DOHH2 (cell line): ENCODE data around the gene AGO3.

Experiments used
- H3F3A ChIP-seq: fragments of 200-600 bp; sonication (generic), shearing (Covaris generic); 2 replicates; pipeline ENCODE4 v1.6.0; 2016; ENCODE audit warnings: antibody characterized with exemption, mild to moderate bottlenecking; ENCODE audit not compliant: control insufficient read depth, insufficient read depth
- H3K27ac ChIP-seq: fragments of 200-600 bp; sonication (generic); 2 replicates; pipeline ENCODE4 v1.5.1; 2014; ENCODE audit warnings: low read depth, mild to moderate bottlenecking, low read length, moderate library complexity
- H3K27me3 ChIP-seq: fragments of 200-600 bp; sonication (generic); 2 replicates; pipeline ENCODE4 v1.6.1; 2014; ENCODE audit warnings: mild to moderate bottlenecking, low read length, mixed read lengths; ENCODE audit not compliant: control insufficient read depth
- H3K36me3 ChIP-seq: fragments of 200-600 bp; sonication (generic); 2 replicates; pipeline ENCODE4 v1.6.1; 2014; ENCODE audit warnings: mild to moderate bottlenecking, low read length, moderate library complexity, mixed read lengths; ENCODE audit not compliant: control insufficient read depth
- H3K4me1 ChIP-seq: fragments of 200-600 bp; sonication (generic); 2 replicates; pipeline ENCODE4 v1.6.1; 2014; ENCODE audit warnings: mild to moderate bottlenecking, low read length, mixed read lengths; ENCODE audit not compliant: control insufficient read depth
- H3K4me2 ChIP-seq: fragments of 200-600 bp; sonication (generic); 2 replicates; pipeline ENCODE4 v1.6.0; 2014; ENCODE audit warnings: mild to moderate bottlenecking, low read length, moderate library complexity
- H3K4me3 ChIP-seq: fragments of 200-600 bp; sonication (generic); 2 replicates; pipeline ENCODE4 v1.5.1; 2014; ENCODE audit warnings: mild to moderate bottlenecking, low read length, mixed read lengths
- H3K79me2 ChIP-seq: fragments of 200-600 bp; sonication (generic); 2 replicates; pipeline ENCODE4 v1.6.1; 2014; ENCODE audit warnings: mild to moderate bottlenecking, low read length, mixed read lengths; ENCODE audit not compliant: control insufficient read depth
- H3K9me2 ChIP-seq: fragments of 200-600 bp; sonication (generic); replicated peaks from 2 replicates; pipeline ENCODE4 v1.6.1; 2014; ENCODE audit warnings: mild to moderate bottlenecking, low read length, mixed read lengths; ENCODE audit not compliant: control insufficient read depth
- H3K9me3 ChIP-seq: fragments of 200-600 bp; sonication (generic); 2 replicates; pipeline ENCODE4 v1.6.1; 2014; ENCODE audit warnings: antibody characterized with exemption, low read length, mixed read lengths; ENCODE audit not compliant: control insufficient read depth, insufficient read depth
- H4K20me1 ChIP-seq: fragments of 200-600 bp; sonication (generic); 2 replicates; pipeline ENCODE4 v1.6.0; 2014; ENCODE audit warnings: low read depth, mild to moderate bottlenecking, antibody characterized with exemption, low read length, moderate library complexity; ENCODE audit not compliant: control insufficient read depth, insufficient read depth
- CTCF ChIP-seq: fragments of 200-600 bp; sonication (generic); IDR thresholded peaks from one replicate; pipeline ENCODE4 v1.5.1; 2014; ENCODE audit warnings: antibody characterized with exemption, mild to moderate bottlenecking, low read depth, low read length; ENCODE audit not compliant: poor library complexity, severe bottlenecking
- EZH2phosphoT487 ChIP-seq: fragments of 200-600 bp; sonication (generic); IDR thresholded peaks from 2 replicates; pipeline ENCODE4 v1.6.1; 2017; ENCODE audit warnings: borderline replicate concordance, mild to moderate bottlenecking, antibody characterized with exemption, low read length, moderate library complexity, mixed read lengths

AGO3 gene

GRCh38 chr1:35885961-35886558 lies 44.8 kb upstream of the AGO3 start:
- TF ChIP-seq EZH2phosphoT487 (no peak), CTCF (no peak)
- Histone ChIP-seq H3K27ac (peak overlapping the region; percentile 46), H3K27me3 (0 out of 2 replicates have a peak, but pooled peaks cover 3% of the 10 kb centered on the region), H3K36me3 (peaks cover 18% of the 10 kb centered on the region), H3K9me3 (no peaks in the 10 kb centered on the region), H3F3A (peaks cover 13% of the 10 kb centered on the region), H3K4me1 (peaks cover 53% of the 10 kb centered on the region), H3K79me2 (peaks cover 54% of the 10 kb centered on the region), H3K9me2 (no peaks in the 10 kb centered on the region), H3K4me2 (peak overlapping the region; percentile 63), H4K20me1 (peaks cover 5% of the 10 kb centered on the region; the same call in 1 of the 2 replicates), H3K4me3 (peak overlapping the region; percentile 24)

GRCh38 chr1:35886577-35887431 lies 44.1 kb upstream of the AGO3 start:
- H4K20me1 ChIP-seq = peaks cover 5% of the 10 kb centered on the region; the same call in 1 of the 2 replicates
- H3K4me3 ChIP-seq = peak overlapping the region; percentile 24
- H3K27ac ChIP-seq = peak overlapping the region; percentile 46

GRCh38 chr1:35887508-35887907 lies 43.4 kb upstream of the AGO3 start:
- Histone ChIP-seq H3K4me2 (peak overlapping the region; percentile 63), H3K27ac (peak overlapping the region; percentile 46; the same call in 1 of the 2 replicates)

More at GRCh38 chr1:35886577-35887431, 44.1 kb upstream of the AGO3 start:
- Histone ChIP-seq H3K9me3 (no peaks in the 10 kb centered on the region), H3K9me2 (no peaks in the 10 kb centered on the region), H3K4me2 (peak overlapping the region; percentile 63), H3K4me1 (peaks cover 53% of the 10 kb centered on the region), H3K36me3 (peaks cover 19% of the 10 kb centered on the region), H3F3A (peaks cover 13% of the 10 kb centered on the region), H3K27me3 (0 out of 2 replicates have a peak, but pooled peaks cover 1% of the 10 kb centered on the region), H3K79me2 (peaks cover 54% of the 10 kb centered on the region)
- TF ChIP-seq CTCF (no peak), EZH2phosphoT487 (no peak)

More at GRCh38 chr1:35887508-35887907, 43.4 kb upstream of the AGO3 start:
- peaks cover 54% of the 10 kb centered on the region for H3K4me1 ChIP-seq
- no peaks in the 10 kb centered on the region for H3K9me2 ChIP-seq
- H3K9me3 ChIP-seq = no peaks in the 10 kb centered on the region
- H3F3A ChIP-seq = peaks cover 13% of the 10 kb centered on the region
- peaks cover 25% of the 10 kb centered on the region for H3K36me3 ChIP-seq
- peaks cover 54% of the 10 kb centered on the region for H3K79me2 ChIP-seq
- no peak for TF ChIP-seq EZH2phosphoT487
- TF ChIP-seq CTCF = no peak
- H3K27me3 ChIP-seq = no peaks in the 10 kb centered on the region
- H4K20me1 ChIP-seq = peaks cover 7% of the 10 kb centered on the region; the same call in 1 of the 2 replicates
- peak overlapping the region; percentile 24 for H3K4me3 ChIP-seq
